ENCODE data around the gene BANF2. TPM values are rescaled to one million over a fixed set of nuclear protein-coding genes. Genes with fewer than 3 reads are reported as not detected.

BANF2 gene
- total and polyA plus RNA-seq, 2 experiments from 2014 or later, result not detected

GRCh38 chr20:17694767-17695166 lies 5.0 kb upstream of the BANF2 start (continued):
- no peak for TF ChIP-seq CREB1 (CRISPR knock-in tag; IDR thresholded peaks at IDR 0.05; ENCODE audit: low read depth)
- TF ChIP-seq STAT1 (IDR thresholded peaks at IDR 0.05; ENCODE audit: unreplicated experiment), result no peak
- TF ChIP-seq EZH2 (IDR thresholded peaks at IDR 0.05; ENCODE audit: low read depth, unreplicated experiment), result no peak
- TF ChIP-seq ZNF331 (CRISPR knock-in tag; IDR thresholded peaks at IDR 0.05; ENCODE audit: low read depth), result no peak
- TF ChIP-seq ZNF114 (CRISPR knock-in tag; IDR thresholded peaks at IDR 0.05), result no peak
- TF ChIP-seq EZH2phosphoT487 (IDR thresholded peaks at IDR 0.05; ENCODE audit: unreplicated experiment), result no peak
- TF ChIP-seq JUNB (IDR thresholded peaks at IDR 0.05; ENCODE audit: unreplicated experiment), result no peak
- no peak for TF ChIP-seq NANOG (IDR thresholded peaks at IDR 0.05; ENCODE audit: borderline replicate concordance)
- no peak for TF ChIP-seq POLR2AphosphoS5 (IDR thresholded peaks at IDR 0.05; ENCODE audit: low read depth)
- TF ChIP-seq ETS1 (IDR thresholded peaks at IDR 0.05), result no peak
- TF ChIP-seq CTCF (conservative IDR thresholded peaks at IDR 0.05; ENCODE audit: low read depth in 2 of 2), result no peak

GRCh38 chr20:17696287-17696686 lies 3.5 kb upstream of the BANF2 start:
- Mint-ChIP-seq H3K27ac (no peak overlapping the region), H3K4me1 (peaks cover 8% of the 10 kb centered on the region), H3K9me3 (peaks cover 1% of the 10 kb centered on the region; the same call in 2 of the 3 replicates), H3K36me3 (ENCODE audit: low read depth) (no peaks in the 10 kb centered on the region), H3K4me3 (no peak overlapping the region), H3K27me3 (ENCODE audit: insufficient read depth, low read depth, poor library complexity) (peaks cover 7% of the 10 kb centered on the region)
- Histone ChIP-seq H3F3A (replicated peaks; ENCODE audit: low read depth) (no peaks in the 10 kb centered on the region), H3K9me2 (ENCODE audit: insufficient read depth) (no peaks in the 10 kb centered on the region; the same call in 1 of the 2 replicates), H3K4me1 (ENCODE audit: insufficient read depth) (peaks cover 5% of the 10 kb centered on the region), H3K36me3 (ENCODE audit: insufficient read depth) (no peaks in the 10 kb centered on the region), H3K27me3 (ENCODE audit: insufficient read depth) (no peaks in the 10 kb centered on the region), H3K4me3 (no peak overlapping the region), H3K27ac (ENCODE audit: low read depth) (no peak overlapping the region), H4K20me1 (replicated peaks; ENCODE audit: insufficient read depth) (no peaks in the 10 kb centered on the region), H3K4me2 (no peak overlapping the region), H3K79me2 (replicated peaks; ENCODE audit: insufficient read depth) (no peaks in the 10 kb centered on the region), H2AFZ (no peak overlapping the region)
- no peak for DNase-seq (ENCODE audit: low spot score)
- no peak for ATAC-seq
- TF ChIP-seq ZNF331 (CRISPR knock-in tag; IDR thresholded peaks at IDR 0.05; ENCODE audit: low read depth) (no peak), ZNF114 (CRISPR knock-in tag; IDR thresholded peaks at IDR 0.05) (no peak), ETS1 (IDR thresholded peaks at IDR 0.05) (no peak), EZH2phosphoT487 (IDR thresholded peaks at IDR 0.05; ENCODE audit: unreplicated experiment) (no peak), CTCF (conservative IDR thresholded peaks at IDR 0.05; ENCODE audit: low read depth in 2 of 2) (no peak), NANOG (IDR thresholded peaks at IDR 0.05; ENCODE audit: borderline replicate concordance) (no peak), REST (IDR thresholded peaks at IDR 0.05; ENCODE audit: unreplicated experiment) (no peak), POLR2AphosphoS5 (IDR thresholded peaks at IDR 0.05; ENCODE audit: low read depth) (no peak), STAT1 (IDR thresholded peaks at IDR 0.05; ENCODE audit: unreplicated experiment) (no peak), CREB1 (CRISPR knock-in tag; IDR thresholded peaks at IDR 0.05; ENCODE audit: low read depth) (no peak), JUNB (IDR thresholded peaks at IDR 0.05; ENCODE audit: unreplicated experiment) (no peak)
